Nephron progenitor cell (in vitro differentiated cells): ENCODE measurements around the gene CRELD1.
A peak's percentile ranks its signal among the peaks of the same experiment; 100 is the strongest.

Source experiments
- DNase-seq: peaks from one replicate; pipeline ENCODE4 v3.0.0; 2021
- H3K27ac Mint-ChIP-seq: 2 replicates; pipeline ENCODE4 v1.8.0; 2021; ENCODE audit warnings: mild to moderate bottlenecking, moderate library complexity, mixed read lengths
- H3K27me3 Mint-ChIP-seq: 2 replicates; pipeline ENCODE4 v1.8.0; 2021; ENCODE audit warnings: mild to moderate bottlenecking, low read depth, mixed read lengths; ENCODE audit not compliant: poor library complexity
- H3K36me3 Mint-ChIP-seq: 2 replicates; pipeline ENCODE4 v1.8.0; 2021; ENCODE audit warnings: low read depth, mixed read lengths
- H3K4me1 Mint-ChIP-seq: 2 replicates; pipeline ENCODE4 v1.8.0; 2021; ENCODE audit warnings: mixed read lengths
- H3K4me3 Mint-ChIP-seq: 2 replicates; pipeline ENCODE4 v1.8.0; 2021; ENCODE audit warnings: mild to moderate bottlenecking, moderate library complexity, mixed read lengths
- H3K9me3 Mint-ChIP-seq: 2 replicates; pipeline ENCODE4 v1.8.0; 2021; ENCODE audit warnings: mild to moderate bottlenecking, moderate library complexity, mixed read lengths
- CTCF ChIP-seq: fragments of 200-600 bp; sonication (generic); IDR thresholded peaks from 2 replicates; pipeline ENCODE4 v1.5.0; 2021; ENCODE audit warnings: antibody characterized with exemption

The CRELD1 gene

GRCh38 chr3:9913601-9914000, 20.0 kb upstream of the CRELD1 start:
- no peak overlapping the region for H3K4me3 Mint-ChIP-seq
- H3K36me3 Mint-ChIP-seq, result no peaks in the 10 kb centered on the region
- no peak for DNase-seq
- TF ChIP-seq CTCF, result no peak
- peaks cover 44% of the 10 kb centered on the region for H3K4me1 Mint-ChIP-seq
- H3K9me3 Mint-ChIP-seq, result no peaks in the 10 kb centered on the region
- H3K27ac Mint-ChIP-seq, result no peak overlapping the region
- H3K27me3 Mint-ChIP-seq, result no peaks in the 10 kb centered on the region

- H3K4me3 Mint-ChIP-seq, result no peak overlapping the region
- no peak for DNase-seq
These were observed 19.6 kb upstream of the CRELD1 start for GRCh38 chr3:9914011-9914410.

GRCh38 chr3:9914559-9915253, 18.9 kb upstream of the CRELD1 start:
- Mint-ChIP-seq H3K36me3 (no peaks in the 10 kb centered on the region), H3K4me3 (peak overlapping the region; percentile 52), H3K27me3 (peaks cover 6% of the 10 kb centered on the region), H3K27ac (no peak overlapping the region), H3K9me3 (no peaks in the 10 kb centered on the region), H3K4me1 (peaks cover 41% of the 10 kb centered on the region)
- no peak for DNase-seq
- TF ChIP-seq CTCF, result no peak

More at GRCh38 chr3:9914011-9914410, 19.6 kb upstream of the CRELD1 start:
- H3K27me3 Mint-ChIP-seq, result peaks cover 1% of the 10 kb centered on the region
- peaks cover 44% of the 10 kb centered on the region for H3K4me1 Mint-ChIP-seq
- no peaks in the 10 kb centered on the region for H3K9me3 Mint-ChIP-seq
- no peaks in the 10 kb centered on the region for H3K36me3 Mint-ChIP-seq
- H3K27ac Mint-ChIP-seq, result no peak overlapping the region
- TF ChIP-seq CTCF, result no peak

- peak; percentile 72 for DNase-seq
- Mint-ChIP-seq H3K4me3 (peak overlapping the region; percentile 86), H3K36me3 (no peaks in the 10 kb centered on the region), H3K9me3 (no peaks in the 10 kb centered on the region), H3K4me1 (peaks cover 38% of the 10 kb centered on the region), H3K27ac (no peak overlapping the region), H3K27me3 (peaks cover 8% of the 10 kb centered on the region)
- no peak for TF ChIP-seq CTCF
These were observed 18.1 kb upstream of the CRELD1 start for GRCh38 chr3:9915254-9916141.

- Mint-ChIP-seq H3K9me3 (no peaks in the 10 kb centered on the region), H3K4me3 (peak overlapping the region; percentile 86), H3K27me3 (peaks cover 8% of the 10 kb centered on the region), H3K36me3 (no peaks in the 10 kb centered on the region), H3K27ac (no peak overlapping the region), H3K4me1 (peaks cover 34% of the 10 kb centered on the region)
- TF ChIP-seq CTCF, result no peak
- DNase-seq, result no peak
These were observed 17.3 kb upstream of the CRELD1 start for GRCh38 chr3:9916346-9916733.
